ENCODE measurements around the gene CD209. TPM values are rescaled to one million over a fixed set of nuclear protein-coding genes. Genes with fewer than 3 reads are reported as not detected.

The CD209 gene
- total and polyA plus RNA-seq, 9 of the 15 experiments (the other 6 are each of a cell fraction or from before 2014, with no cell fraction given): 0.01 TPM; not detected in 8

GRCh38 chr19:7730286-7731217, 16.8 kb downstream of the CD209 start (continued):
- no peak for TF ChIP-seq COPS2 (conservative IDR thresholded peaks at IDR 0.05)

- FAIRE-seq (no peak), ATAC-seq (no peak), DNase-seq (ENCODE audit: extremely low read depth in 1 of 4, low spot score in 3 of 4) (no peak)
- H3K9me1 ChIP-seq (ENCODE audit: control insufficient read depth, insufficient read depth, low read length): no peaks in the 10 kb centered on the region
- 35% methylated on average over 22 of the region's 34 CpGs for WGBS (ENCODE audit: insufficient coverage, low coverage, missing lambda C conversion rate)
- H3K4me3 ChIP-seq: no peak overlapping the region
- H3K36me3 ChIP-seq (ENCODE audit: control insufficient read depth, insufficient read depth, low read length): no peaks in the 10 kb centered on the region
- H3K4me1 ChIP-seq (replicated peaks in 1 of 2; ENCODE audit: control insufficient read depth in 2 of 2, insufficient read depth in 2 of 2, low read length in 2 of 2): peaks cover 0 to 20% of the 10 kb centered on the region in 2 experiments; a peak in 2 of 5 replicates
- in situ Hi-C loops (cut with MboI) (no loop called here), intact Hi-C loops (cut with micrococcal nuclease) (no loop called here)
- no peak overlapping the region for H3K27ac ChIP-seq (ENCODE audit: extremely low read depth, low read depth, low read length)
- no peak overlapping the region for H2AFZ ChIP-seq (ENCODE audit: low read depth, low read length)
- H3K27me3 ChIP-seq (ENCODE audit: control insufficient read depth in 2 of 2, insufficient read depth in 2 of 2, low read length in 2 of 2): peaks cover 9 to 49% of the 10 kb centered on the region in 2 experiments
- CTCF ChIA-PET (ENCODE audit: low intra/inter-chr PET ratio): no interaction called here
- POLR2A ChIA-PET: no interaction called here
- BruUV-seq (replicated peaks): no TSS peak
- no peaks in the 10 kb centered on the region for H3K9me3 ChIP-seq (replicated peaks; ENCODE audit: control insufficient read depth, insufficient read depth, low read depth, low read length)
- H3K9ac ChIP-seq (ENCODE audit: insufficient read depth in 1 of 2, low read depth in 2 of 2, low read length in 2 of 2): no peak overlapping the region
- H3K79me2 ChIP-seq (ENCODE audit: control insufficient read depth, insufficient read depth, low read length): no peaks in the 10 kb centered on the region
- no peak overlapping the region for H3K4me2 ChIP-seq (ENCODE audit: insufficient read depth, low read length)
- H4K20me1 ChIP-seq (replicated peaks; ENCODE audit: control insufficient read depth, insufficient read depth, low read length): 0 out of 2 replicates have a peak, but pooled peaks cover 3% of the 10 kb centered on the region
- TF ChIP-seq SMARCC2 (IDR thresholded peaks at IDR 0.05; ENCODE audit: low read depth) (no peak), NBN (IDR thresholded peaks at IDR 0.05; ENCODE audit: low read depth) (no peak), ID3 (CRISPR knock-in tag; IDR thresholded peaks at IDR 0.05) (no peak), ID3 (tag; IDR thresholded peaks at IDR 0.05) (no peak), POLR2AphosphoS2 (IDR thresholded peaks at IDR 0.05; ENCODE audit: low read length) (no peak), CGGBP1 (CRISPR knock-in tag; IDR thresholded peaks at IDR 0.05) (no peak), RBM34 (IDR thresholded peaks at IDR 0.05; ENCODE audit: borderline replicate concordance, insufficient read depth, low read length) (no peak), MCM5 (IDR thresholded peaks at IDR 0.05; ENCODE audit: low read depth) (no peak), TAF1 (IDR thresholded peaks at IDR 0.05; ENCODE audit: control insufficient read depth, extremely low read depth, insufficient read depth, low read length, severe bottlenecking) (no peak), NCOA4 (IDR thresholded peaks at IDR 0.05; ENCODE audit: partially characterized antibody) (no peak), FOXK2 (conservative IDR thresholded peaks at IDR 0.05 in 1 of 2, IDR thresholded peaks at IDR 0.05 in 1 of 2; ENCODE audit: low read depth in 2 of 2) (no peak), CBFA2T2 (conservative IDR thresholded peaks at IDR 0.05) (no peak), GABPA (tag; conservative IDR thresholded peaks at IDR 0.05; ENCODE audit: low read depth) (no peak), DACH1 (IDR thresholded peaks at IDR 0.05; ENCODE audit: partially characterized antibody) (no peak), FOXM1 (IDR thresholded peaks at IDR 0.05; ENCODE audit: low read depth) (no peak), FOXM1 (CRISPR knock-in tag; IDR thresholded peaks at IDR 0.05; ENCODE audit: low read depth) (no peak), ZBTB17 (CRISPR knock-in tag; IDR thresholded peaks at IDR 0.05) (no peak), UBTF (IDR thresholded peaks at IDR 0.05; ENCODE audit: borderline replicate concordance in 1 of 2, low read depth in 2 of 2, low read length in 2 of 2) (no peak)
Observed at GRCh38 chr19:7729831-7730285, 17.5 kb downstream of the CD209 start.

Measured in K562 (cell line).